ENCODE results near the gene OXSM. TPM values are rescaled to one million over a fixed set of nuclear protein-coding genes. Genes with fewer than 3 reads are reported as not detected.

OXSM gene
- total RNA-seq, 2 experiments from 2014 or later = 10.0 to 11.4 TPM

DNA sequence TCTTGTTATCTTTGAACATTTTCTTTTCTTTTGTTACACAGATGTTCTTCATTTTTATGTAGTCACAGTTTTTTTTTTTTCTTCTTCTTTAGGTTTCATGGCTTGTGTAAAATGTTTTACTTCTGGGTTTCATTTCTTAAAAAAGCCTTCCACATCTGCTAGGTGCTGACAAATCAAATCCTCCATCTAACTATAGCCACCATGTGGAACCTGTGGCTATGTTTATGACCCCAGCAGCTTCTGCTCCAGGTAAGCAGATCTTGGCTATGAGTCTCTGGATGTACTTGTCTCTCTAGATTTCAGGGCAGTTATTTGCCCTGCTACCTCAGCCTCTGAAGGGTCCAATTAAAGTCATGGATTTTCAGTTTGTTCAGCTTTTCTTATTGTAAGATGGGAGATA lies 44.5 kb downstream of the OXSM start:
- Mint-ChIP-seq H3K36me3 (ENCODE audit: low read depth) (no peaks in the 10 kb centered on the region), H3K4me3 (no peak overlapping the region), H3K4me1 (ENCODE audit: low read depth) (peaks cover 6% of the 10 kb centered on the region), H3K27me3 (ENCODE audit: low read depth) (peaks cover 4% of the 10 kb centered on the region), H3K9me3 (peaks cover 5% of the 10 kb centered on the region), H3K27ac (no peak overlapping the region)
- no peak for DNase-seq
- intact Hi-C loops (cut with micrococcal nuclease) = no loop called here
- CTCF ChIA-PET = interaction anchor here (0.7 kb wide), 1 partner anchor 106 kb away, joined by 5 read pairs; no protein-coding TSS in a partner anchor

GRCh38 chr3:25836579-25836978 lies 46.7 kb downstream of the OXSM start:
- intact Hi-C loops (cut with micrococcal nuclease) = no loop called here
- peaks cover 1% of the 10 kb centered on the region for H3K27me3 Mint-ChIP-seq (ENCODE audit: low read depth)
- no peak for DNase-seq
- H3K4me3 Mint-ChIP-seq = no peak overlapping the region
- H3K4me1 Mint-ChIP-seq (ENCODE audit: low read depth) = peaks cover 9% of the 10 kb centered on the region
- H3K9me3 Mint-ChIP-seq = peaks cover 5% of the 10 kb centered on the region
- CTCF ChIA-PET = interaction anchor here (1.8 kb wide), 2 partner anchors 17 to 189 kb away, joined by 4 to 5 read pairs; no protein-coding TSS in a partner anchor
- H3K36me3 Mint-ChIP-seq (ENCODE audit: low read depth) = no peaks in the 10 kb centered on the region
- no peak overlapping the region for H3K27ac Mint-ChIP-seq

- H3K36me3 Mint-ChIP-seq (ENCODE audit: low read depth) = no peaks in the 10 kb centered on the region
- peaks cover 9% of the 10 kb centered on the region for H3K4me1 Mint-ChIP-seq (ENCODE audit: low read depth)
- peaks cover 5% of the 10 kb centered on the region for H3K9me3 Mint-ChIP-seq
- intact Hi-C loops (cut with micrococcal nuclease) = no loop called here
- CTCF ChIA-PET = interaction anchor here (1.1 to 1.8 kb wide), 3 partner anchors 13 to 189 kb away, joined by 3 to 5 read pairs (median 4); no protein-coding TSS in a partner anchor
- DNase-seq = no peak
- H3K27ac Mint-ChIP-seq = no peak overlapping the region
- H3K4me3 Mint-ChIP-seq = no peak overlapping the region
- H3K27me3 Mint-ChIP-seq (ENCODE audit: low read depth) = no peaks in the 10 kb centered on the region
Observed at GRCh38 chr3:25837038-25837437, 47.1 kb downstream of the OXSM start.

GRCh38 chr3:25840099-25840498 lies 50.2 kb downstream of the OXSM start:
- CTCF ChIA-PET = interaction anchor here (0.7 kb wide), 1 partner anchor 922 kb away, joined by 3 read pairs; no protein-coding TSS in a partner anchor
- H3K9me3 Mint-ChIP-seq = peaks cover 5% of the 10 kb centered on the region
- H3K4me1 Mint-ChIP-seq (ENCODE audit: low read depth) = peaks cover 9% of the 10 kb centered on the region
- H3K4me3 Mint-ChIP-seq = no peak overlapping the region
- no peak overlapping the region for H3K27ac Mint-ChIP-seq
- no peaks in the 10 kb centered on the region for H3K27me3 Mint-ChIP-seq (ENCODE audit: low read depth)
- no peaks in the 10 kb centered on the region for H3K36me3 Mint-ChIP-seq (ENCODE audit: low read depth)
- intact Hi-C loops (cut with micrococcal nuclease) = loop anchor here (5.0 kb wide), 1 partner anchor 872 kb away; no protein-coding TSS in a partner anchor
- no peak for DNase-seq

- H3K36me3 Mint-ChIP-seq (ENCODE audit: low read depth) = no peaks in the 10 kb centered on the region
Observed at GRCh38 chr3:25843332-25843731, 53.4 kb downstream of the OXSM start.

More at GRCh38 chr3:25843332-25843731, 53.4 kb downstream of the OXSM start:
- H3K27me3 Mint-ChIP-seq (ENCODE audit: low read depth) = no peaks in the 10 kb centered on the region
- intact Hi-C loops (cut with micrococcal nuclease) = loop anchor here (5.0 kb wide), 1 partner anchor 869 kb away; no protein-coding TSS in a partner anchor
- peaks cover 3% of the 10 kb centered on the region for H3K9me3 Mint-ChIP-seq
- H3K4me1 Mint-ChIP-seq (ENCODE audit: low read depth) = peaks cover 2% of the 10 kb centered on the region
- DNase-seq = no peak
- no peak overlapping the region for H3K27ac Mint-ChIP-seq
- CTCF ChIA-PET = no interaction called here
- no peak overlapping the region for H3K4me3 Mint-ChIP-seq

Other genes with a start within 250 kb of the OXSM start
- 100 to 1,000 TPM; 113 to 114 TPM for gene TOP2B, start 125.2 kb upstream of the OXSM start, total RNA-seq
- 10 to 100 TPM; 49.0 to 50.0 TPM for gene NGLY1, start 6.6 kb upstream of the OXSM start, total RNA-seq

Measured in activated naive CD4-positive, alpha-beta T cell treated with anti-CD3 and anti-CD28 coated beads for 36 hours (primary cell).